GM13976 (cell line): ENCODE measurements around the gene COL9A3.
"Not testable (repeated sequence)": the region's sequence is repeated elsewhere in the genome, so short reads cannot be mapped to it uniquely, and the experiment has no call there.

Source experiments
- DNase-seq: peaks from one replicate; pipeline ENCODE4 v3.0.0; 2012; ENCODE audit warnings: low spot score
- in situ Hi-C: fragments of 300-500 bp; cut with MboI; formaldehyde crosslinking; loops from one replicate; pipeline ENCODE4 v1.12.0; 2022; ENCODE audit warnings: low sequenced_read_pairs, mixed read lengths, inconsistent platforms; ENCODE audit not compliant: unreplicated experiment
- TF ChIP-seq, protein P1 (sequence below): IDR thresholded peaks from 2 replicates; pipeline ENCODE4 v1.5.1; 2012; ENCODE audit warnings: borderline replicate concordance, mild to moderate bottlenecking; ENCODE audit not compliant: insufficient read depth; ENCODE audit errors: extremely low read depth, missing control alignments, control extremely low read depth

Gene COL9A3

GRCh38 chr20:62873681-62874031 lies 56.8 kb downstream of the COL9A3 start:
- in situ Hi-C loops, DNase-seq: not testable (repeated sequence)
- TF ChIP-seq, protein P1, sequence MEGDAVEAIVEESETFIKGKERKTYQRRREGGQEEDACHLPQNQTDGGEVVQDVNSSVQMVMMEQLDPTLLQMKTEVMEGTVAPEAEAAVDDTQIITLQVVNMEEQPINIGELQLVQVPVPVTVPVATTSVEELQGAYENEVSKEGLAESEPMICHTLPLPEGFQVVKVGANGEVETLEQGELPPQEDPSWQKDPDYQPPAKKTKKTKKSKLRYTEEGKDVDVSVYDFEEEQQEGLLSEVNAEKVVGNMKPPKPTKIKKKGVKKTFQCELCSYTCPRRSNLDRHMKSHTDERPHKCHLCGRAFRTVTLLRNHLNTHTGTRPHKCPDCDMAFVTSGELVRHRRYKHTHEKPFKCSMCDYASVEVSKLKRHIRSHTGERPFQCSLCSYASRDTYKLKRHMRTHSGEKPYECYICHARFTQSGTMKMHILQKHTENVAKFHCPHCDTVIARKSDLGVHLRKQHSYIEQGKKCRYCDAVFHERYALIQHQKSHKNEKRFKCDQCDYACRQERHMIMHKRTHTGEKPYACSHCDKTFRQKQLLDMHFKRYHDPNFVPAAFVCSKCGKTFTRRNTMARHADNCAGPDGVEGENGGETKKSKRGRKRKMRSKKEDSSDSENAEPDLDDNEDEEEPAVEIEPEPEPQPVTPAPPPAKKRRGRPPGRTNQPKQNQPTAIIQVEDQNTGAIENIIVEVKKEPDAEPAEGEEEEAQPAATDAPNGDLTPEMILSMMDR, result peak; percentile 54

GRCh38 chr20:62874964-62875344 lies 58.1 kb downstream of the COL9A3 start:
- no peak for DNase-seq
- TF ChIP-seq, protein P1, result no peak
- in situ Hi-C loops, result no loop called here

DNA sequence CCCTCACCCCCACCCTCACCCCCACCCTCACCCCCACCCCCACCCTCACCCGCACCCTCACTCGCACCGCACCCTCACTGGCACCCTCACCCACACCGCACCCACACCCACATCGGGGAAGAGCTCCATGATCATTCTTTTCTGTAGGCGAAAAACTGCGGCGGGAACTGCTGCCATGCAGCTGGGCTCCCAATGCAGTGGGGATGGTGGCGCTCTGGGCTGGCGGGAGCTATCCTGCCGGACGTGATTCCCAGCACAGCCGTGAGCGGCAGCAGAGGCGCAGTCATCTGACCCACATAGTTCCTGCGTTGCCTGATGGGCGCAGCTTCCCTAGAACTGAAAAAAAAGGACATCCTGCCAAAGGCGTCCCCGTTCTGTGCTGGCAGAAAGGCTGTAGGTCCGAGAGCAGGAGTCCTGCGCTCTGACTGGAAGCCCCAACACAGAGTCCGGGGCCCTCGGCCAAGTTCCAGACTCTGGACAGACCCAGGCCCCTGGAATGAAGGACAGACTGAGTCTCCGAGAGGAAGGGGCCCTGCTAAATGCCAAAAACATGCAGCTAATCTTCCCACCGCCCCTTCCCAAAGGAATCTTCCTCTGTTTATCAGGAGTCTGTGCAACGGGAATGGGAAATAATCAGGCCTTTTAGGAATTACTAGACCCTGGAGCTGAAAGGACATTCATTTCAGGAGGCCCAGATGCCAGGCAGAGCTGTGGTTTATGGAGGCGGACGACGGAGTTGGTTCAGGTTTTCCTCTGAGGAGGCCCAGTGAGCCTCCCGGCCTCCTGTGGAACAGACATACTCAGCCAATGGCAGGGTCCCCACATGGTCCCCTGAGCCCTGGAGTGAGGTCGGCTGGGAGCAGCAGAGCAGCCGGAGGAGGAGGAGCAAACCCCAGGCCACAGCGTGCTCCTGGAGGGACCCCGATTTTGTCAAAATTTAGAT lies 58.8 kb downstream of the COL9A3 start:
- no peak for DNase-seq
- in situ Hi-C loops, result no loop called here
- TF ChIP-seq, protein P1, result no peak

GRCh38 chr20:62876501-62876901 lies 59.7 kb downstream of the COL9A3 start:
- in situ Hi-C loops, result no loop called here
- DNase-seq, result no peak
- TF ChIP-seq, protein P1, result no peak

DNA sequence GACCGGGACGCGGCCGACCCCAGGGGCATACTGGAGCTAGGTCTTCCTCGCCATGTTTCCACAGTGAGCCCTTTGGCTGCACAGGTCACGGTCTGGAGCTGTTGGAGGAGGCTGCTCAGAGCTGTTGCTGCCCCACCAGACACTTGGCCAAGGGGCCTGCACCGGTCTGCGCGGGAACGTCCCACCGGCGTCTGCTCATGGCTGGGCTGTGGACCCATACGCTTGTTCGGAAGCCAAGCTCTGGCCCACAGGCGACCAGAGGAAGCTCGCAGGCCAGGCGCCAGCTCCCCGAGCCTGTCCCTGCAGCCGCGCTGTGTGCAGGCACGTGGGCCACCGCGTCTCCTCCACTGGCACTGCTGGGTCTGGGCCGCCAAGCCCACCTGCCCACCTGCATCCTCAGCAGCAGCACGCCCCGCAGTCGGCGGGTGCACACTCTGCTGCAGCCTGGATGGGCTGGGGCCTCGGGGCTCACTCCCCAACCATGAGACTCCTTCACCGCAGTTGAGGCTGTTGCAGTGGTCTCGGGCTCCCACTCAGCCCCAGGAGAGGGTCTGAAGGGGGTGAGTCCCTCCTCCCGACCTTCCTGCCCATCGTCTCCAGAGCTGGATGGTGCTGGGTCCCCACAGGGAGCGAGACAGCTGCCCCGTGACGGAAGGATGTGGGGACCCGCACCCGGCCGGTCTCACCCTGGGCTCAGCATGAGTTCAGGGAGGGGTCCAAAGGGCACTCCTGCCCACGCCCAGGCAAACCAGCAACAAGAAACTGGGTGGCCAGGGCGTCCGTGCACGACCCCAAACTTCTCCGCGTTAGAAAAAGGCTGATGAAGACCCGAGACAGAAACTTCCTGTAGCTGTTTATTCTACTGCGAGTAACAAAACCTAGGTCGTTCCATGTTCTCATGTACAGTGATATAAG lies 60.3 kb downstream of the COL9A3 start:
- TF ChIP-seq, protein P1, result no peak
- in situ Hi-C loops, result no loop called here
- no peak for DNase-seq

- DNase-seq, result no peak
- TF ChIP-seq, protein P1, result no peak
- in situ Hi-C loops, result no loop called here
These were observed 61.6 kb downstream of the COL9A3 start for GRCh38 chr20:62878244-62879038.
